Adipocyte (in vitro differentiated cells): ENCODE results near the gene ZIC4.

Experiments used
- DNase-seq: peaks from one replicate; pipeline ENCODE4 v3.0.0-alpha.2; 2015; ENCODE audit warnings: low read depth
- H3K27me3 ChIP-seq: replicated peaks from 2 replicates; pipeline ENCODE4 v1.7.0; 2013; ENCODE audit warnings: mild to moderate bottlenecking, low read length, moderate library complexity; ENCODE audit not compliant: control insufficient read depth, insufficient read depth
- H3K36me3 ChIP-seq: 2 replicates; pipeline ENCODE4 v1.7.0; 2013; ENCODE audit warnings: low read length, mild to moderate bottlenecking, moderate library complexity; ENCODE audit not compliant: control insufficient read depth, insufficient read depth, severe bottlenecking
- H3K4me1 ChIP-seq: 2 replicates; pipeline ENCODE4 v1.7.0; 2013; ENCODE audit warnings: mild to moderate bottlenecking, low read length, moderate library complexity; ENCODE audit not compliant: control insufficient read depth, insufficient read depth
- H3K4me3 ChIP-seq: 2 replicates; pipeline ENCODE4 v1.7.0; 2013; ENCODE audit warnings: mild to moderate bottlenecking, low read length, moderate library complexity
- H3K9ac ChIP-seq: 2 replicates; pipeline ENCODE4 v1.7.0; 2013; ENCODE audit warnings: mild to moderate bottlenecking, low read length, moderate library complexity
- H3K9me3 ChIP-seq: 2 replicates; pipeline ENCODE4 v1.7.0; 2013; ENCODE audit warnings: mild to moderate bottlenecking, low read length, moderate library complexity; ENCODE audit not compliant: control insufficient read depth

The ZIC4 gene

GRCh38 chr3:147372525-147373027 is 33.8 kb downstream of the ZIC4 start:
- H3K4me3 ChIP-seq, result no peak overlapping the region
- no peak for DNase-seq

GRCh38 chr3:147371771-147372340 is 34.5 kb downstream of the ZIC4 start:
- H3K4me1 ChIP-seq, result no peaks in the 10 kb centered on the region
- peaks cover 34% of the 10 kb centered on the region for H3K9me3 ChIP-seq
- no peak overlapping the region for H3K9ac ChIP-seq
- H3K4me3 ChIP-seq, result no peak overlapping the region
- no peaks in the 10 kb centered on the region for H3K36me3 ChIP-seq
- H3K27me3 ChIP-seq, result peaks cover 98% of the 10 kb centered on the region
- no peak for DNase-seq

More at GRCh38 chr3:147372525-147373027, 33.8 kb downstream of the ZIC4 start:
- no peak overlapping the region for H3K9ac ChIP-seq
- H3K27me3 ChIP-seq, result peaks cover 99% of the 10 kb centered on the region
- H3K9me3 ChIP-seq, result peaks cover 34% of the 10 kb centered on the region
- H3K36me3 ChIP-seq, result no peaks in the 10 kb centered on the region
- H3K4me1 ChIP-seq, result no peaks in the 10 kb centered on the region

GRCh38 chr3:147371140-147371539 is 35.2 kb downstream of the ZIC4 start:
- Histone ChIP-seq H3K4me1 (no peaks in the 10 kb centered on the region), H3K27me3 (peaks cover 95% of the 10 kb centered on the region), H3K9ac (no peak overlapping the region), H3K9me3 (peaks cover 34% of the 10 kb centered on the region), H3K4me3 (no peak overlapping the region), H3K36me3 (no peaks in the 10 kb centered on the region)
- DNase-seq, result no peak

- peaks cover 34% of the 10 kb centered on the region for H3K9me3 ChIP-seq
- DNase-seq, result no peak
These were observed 36.0 kb downstream of the ZIC4 start for GRCh38 chr3:147370349-147370748.

GRCh38 chr3:147369661-147370123 is 36.7 kb downstream of the ZIC4 start:
- no peak for DNase-seq
- Histone ChIP-seq H3K27me3 (peaks cover 94% of the 10 kb centered on the region), H3K9ac (no peak overlapping the region), H3K4me1 (no peaks in the 10 kb centered on the region), H3K36me3 (no peaks in the 10 kb centered on the region), H3K4me3 (no peak overlapping the region), H3K9me3 (peaks cover 34% of the 10 kb centered on the region)

More at GRCh38 chr3:147370349-147370748, 36.0 kb downstream of the ZIC4 start:
- Histone ChIP-seq H3K4me1 (no peaks in the 10 kb centered on the region), H3K36me3 (no peaks in the 10 kb centered on the region), H3K9ac (no peak overlapping the region), H3K27me3 (peaks cover 94% of the 10 kb centered on the region), H3K4me3 (no peak overlapping the region)

GRCh38 chr3:147369231-147369630 is 37.1 kb downstream of the ZIC4 start:
- Histone ChIP-seq H3K27me3 (peaks cover 94% of the 10 kb centered on the region), H3K9ac (no peak overlapping the region), H3K36me3 (no peaks in the 10 kb centered on the region), H3K4me3 (no peak overlapping the region), H3K9me3 (peaks cover 32% of the 10 kb centered on the region), H3K4me1 (no peaks in the 10 kb centered on the region)
- DNase-seq, result no peak

GRCh38 chr3:147368561-147369221 is 37.7 kb downstream of the ZIC4 start:
- H3K4me1 ChIP-seq, result no peaks in the 10 kb centered on the region
- H3K27me3 ChIP-seq, result peaks cover 94% of the 10 kb centered on the region
- H3K9me3 ChIP-seq, result peaks cover 27% of the 10 kb centered on the region
- H3K36me3 ChIP-seq, result no peaks in the 10 kb centered on the region
- H3K4me3 ChIP-seq, result no peak overlapping the region
- DNase-seq, result no peak
- no peak overlapping the region for H3K9ac ChIP-seq

- peaks cover 94% of the 10 kb centered on the region for H3K27me3 ChIP-seq
- H3K9ac ChIP-seq, result no peak overlapping the region
- no peaks in the 10 kb centered on the region for H3K36me3 ChIP-seq
- H3K4me3 ChIP-seq, result no peak overlapping the region
- H3K9me3 ChIP-seq, result peaks cover 24% of the 10 kb centered on the region
- DNase-seq, result no peak
- H3K4me1 ChIP-seq, result no peaks in the 10 kb centered on the region
These were observed 38.2 kb downstream of the ZIC4 start for GRCh38 chr3:147368151-147368550.

GRCh38 chr3:147367676-147368075 is 38.7 kb downstream of the ZIC4 start:
- Histone ChIP-seq H3K27me3 (peaks cover 90% of the 10 kb centered on the region), H3K9ac (no peak overlapping the region), H3K4me1 (no peaks in the 10 kb centered on the region), H3K4me3 (no peak overlapping the region), H3K9me3 (peaks cover 24% of the 10 kb centered on the region), H3K36me3 (no peaks in the 10 kb centered on the region)
- no peak for DNase-seq

GRCh38 chr3:147365196-147366115 is 40.9 kb downstream of the ZIC4 start:
- Histone ChIP-seq H3K36me3 (no peaks in the 10 kb centered on the region), H3K9me3 (peaks cover 21% of the 10 kb centered on the region), H3K4me3 (no peak overlapping the region), H3K9ac (no peak overlapping the region), H3K4me1 (no peaks in the 10 kb centered on the region), H3K27me3 (peaks cover 88% of the 10 kb centered on the region)
- DNase-seq, result no peak

- Histone ChIP-seq H3K27me3 (peaks cover 88% of the 10 kb centered on the region), H3K9ac (no peak overlapping the region), H3K4me1 (no peaks in the 10 kb centered on the region), H3K36me3 (no peaks in the 10 kb centered on the region), H3K9me3 (peaks cover 22% of the 10 kb centered on the region), H3K4me3 (no peak overlapping the region)
- no peak for DNase-seq
These were observed 41.6 kb downstream of the ZIC4 start for GRCh38 chr3:147364771-147365170.
